Trophoblast cell (in vitro differentiated cells and primary cell): ENCODE data around the gene PNISR.

Experiments
- DNase-seq, 2 donors: peaks; one replicate each; pipeline ENCODE4 v3.0.0-alpha.2; 2016
- H2AFZ ChIP-seq: 2 replicates; pipeline ENCODE4 v1.6.1; 2013; ENCODE audit warnings: low read length, moderate library complexity, mild to moderate bottlenecking; ENCODE audit not compliant: insufficient read depth, poor library complexity
- H2AK5ac ChIP-seq: 2 replicates; pipeline ENCODE4 v1.6.1; 2013; ENCODE audit warnings: mild to moderate bottlenecking, low read length
- H2BK120ac ChIP-seq: 2 replicates; pipeline ENCODE4 v1.6.1; 2013; ENCODE audit warnings: low read length, mild to moderate bottlenecking, moderate library complexity; ENCODE audit not compliant: insufficient read depth, poor library complexity
- H2BK12ac ChIP-seq: 2 replicates; pipeline ENCODE4 v1.6.1; 2013; ENCODE audit warnings: mild to moderate bottlenecking, low read length, moderate library complexity
- H2BK5ac ChIP-seq: 2 replicates; pipeline ENCODE4 v1.6.1; 2013; ENCODE audit warnings: low read length, low read depth, moderate library complexity, mild to moderate bottlenecking; ENCODE audit not compliant: poor library complexity
- H3K14ac ChIP-seq: 2 replicates; pipeline ENCODE4 v1.6.1; 2013; ENCODE audit warnings: mild to moderate bottlenecking, low read length
- H3K18ac ChIP-seq: 2 replicates; pipeline ENCODE4 v1.6.1; 2013; ENCODE audit warnings: mild to moderate bottlenecking, low read length
- H3K23ac ChIP-seq: 2 replicates; pipeline ENCODE4 v1.6.1; 2013; ENCODE audit warnings: low read length
- H3K27ac ChIP-seq: 2 replicates; pipeline ENCODE4 v1.5.1; 2013; ENCODE audit warnings: low read depth, mild to moderate bottlenecking, inconsistent platforms, low read length, moderate library complexity
- H3K27me3 ChIP-seq: 2 replicates; pipeline ENCODE4 v1.6.1; 2013; ENCODE audit warnings: inconsistent platforms, mild to moderate bottlenecking, low read length, moderate library complexity; ENCODE audit not compliant: insufficient read depth
- H3K36me3 ChIP-seq, 2 experiments: 1 replicate in 1 of 2; 2 replicates in 1 of 2; pipeline ENCODE4 v1.6.1; 2013; ENCODE audit warnings: low read length in 2 of 2, mild to moderate bottlenecking in 2 of 2, moderate library complexity in 1 of 2; ENCODE audit not compliant: insufficient read depth in 2 of 2, control insufficient read depth in 1 of 2
- H3K4ac ChIP-seq: 2 replicates; pipeline ENCODE4 v1.6.1; 2013; ENCODE audit warnings: low read depth, mild to moderate bottlenecking, low read length, moderate library complexity
- H3K4me1 ChIP-seq, 2 experiments: 1 replicate in 1 of 2; 2 replicates in 1 of 2; pipeline ENCODE4 v1.6.1; 2013; ENCODE audit warnings: low read length in 2 of 2, mild to moderate bottlenecking in 2 of 2, moderate library complexity in 1 of 2; ENCODE audit not compliant: insufficient read depth in 2 of 2, control insufficient read depth in 1 of 2
- H3K4me2 ChIP-seq: 2 replicates; pipeline ENCODE4 v1.6.1; 2013; ENCODE audit warnings: inconsistent platforms, mild to moderate bottlenecking, low read length, moderate library complexity
- H3K4me3 ChIP-seq: 2 replicates; pipeline ENCODE4 v1.5.1; 2013; ENCODE audit warnings: mild to moderate bottlenecking, low read depth, low read length, inconsistent platforms
- H3K79me1 ChIP-seq: one replicate; pipeline ENCODE4 v1.6.1; 2013; ENCODE audit warnings: low read length
- H3K79me2 ChIP-seq: 2 replicates; pipeline ENCODE4 v1.6.1; 2013; ENCODE audit warnings: low read length, mild to moderate bottlenecking; ENCODE audit not compliant: control insufficient read depth, insufficient read depth, poor library complexity
- H3K9ac ChIP-seq: 2 replicates; pipeline ENCODE4 v1.6.1; 2013; ENCODE audit warnings: mild to moderate bottlenecking, low read length
- H3K9me3 ChIP-seq: 2 replicates; pipeline ENCODE4 v1.6.1; 2013; ENCODE audit warnings: low read depth, mild to moderate bottlenecking, control low read depth, inconsistent platforms, low read length; ENCODE audit not compliant: insufficient read depth
- H4K12ac ChIP-seq: 2 replicates; pipeline ENCODE4 v1.6.1; 2013; ENCODE audit warnings: low read depth, mild to moderate bottlenecking, low read length, moderate library complexity
- H4K8ac ChIP-seq: 2 replicates; pipeline ENCODE4 v1.6.1; 2013; ENCODE audit warnings: low read depth, mild to moderate bottlenecking, low read length, moderate library complexity
- H4K91ac ChIP-seq: one replicate; pipeline ENCODE4 v1.6.1; 2013; ENCODE audit warnings: low read depth, mild to moderate bottlenecking, low read length, moderate library complexity
- WGBS: extraction: QIAGEN DNeasy Blood & Tissue Kit; methylation state at CpG from one replicate; pipeline ENCODE4 v1.1.7; 2013; ENCODE audit warnings: missing lambda C conversion rate; ENCODE audit not compliant: insufficient read length, insufficient coverage; ENCODE audit errors: extremely low coverage; 5-methylcytosine and 5-hydroxymethylcytosine counted together

Gene PNISR

DNA sequence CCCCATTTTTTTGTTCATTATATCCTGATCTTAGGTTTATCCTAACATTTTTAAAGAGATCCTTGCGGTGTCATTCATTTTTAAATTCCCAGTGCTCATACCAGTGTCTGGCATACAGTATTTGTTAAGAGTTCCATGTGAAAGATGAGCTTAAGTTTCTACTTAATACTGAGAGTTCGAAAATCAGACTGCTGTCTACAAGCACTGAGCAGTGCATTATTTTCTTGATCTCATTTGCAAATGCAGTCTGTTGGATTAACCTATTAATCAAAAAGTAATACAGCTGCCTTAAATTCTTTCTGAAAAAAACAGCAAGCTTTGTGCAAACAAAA, 31.8 kb downstream of the PNISR start:
- H3K4me1 ChIP-seq: peaks cover 0 to 2% of the 10 kb centered on the region in 2 experiments
- H4K12ac ChIP-seq: no peak overlapping the region
- no peak overlapping the region for H2BK5ac ChIP-seq
- H3K79me2 ChIP-seq: peaks cover 4% of the 10 kb centered on the region
- H3K4me3 ChIP-seq: peak overlapping the region; percentile 75
- no peak overlapping the region for H3K4ac ChIP-seq
- H3K27me3 ChIP-seq: no peaks in the 10 kb centered on the region
- H2BK120ac ChIP-seq: no peak overlapping the region
- no peak overlapping the region for H3K18ac ChIP-seq
- H2AK5ac ChIP-seq: no peak overlapping the region
- no peak overlapping the region for H2BK12ac ChIP-seq
- no peak overlapping the region for H4K91ac ChIP-seq
- H4K8ac ChIP-seq: peak overlapping the region; percentile 93
- H3K14ac ChIP-seq: no peak overlapping the region
- DNase-seq: no peak
- peaks cover 5% of the 10 kb centered on the region in 2 experiments for H3K36me3 ChIP-seq
- peak overlapping the region; percentile 88 for H3K9ac ChIP-seq
- H3K23ac ChIP-seq: no peak overlapping the region
- no peaks in the 10 kb centered on the region for H3K9me3 ChIP-seq
- peak overlapping the region; percentile 73 for H2AFZ ChIP-seq
- H3K27ac ChIP-seq: no peak overlapping the region
- WGBS: no CpG with 5 or more reads among the region's 2 CpGs
- peaks cover 6% of the 10 kb centered on the region for H3K79me1 ChIP-seq
- H3K4me2 ChIP-seq: peak overlapping the region; percentile 68

DNA sequence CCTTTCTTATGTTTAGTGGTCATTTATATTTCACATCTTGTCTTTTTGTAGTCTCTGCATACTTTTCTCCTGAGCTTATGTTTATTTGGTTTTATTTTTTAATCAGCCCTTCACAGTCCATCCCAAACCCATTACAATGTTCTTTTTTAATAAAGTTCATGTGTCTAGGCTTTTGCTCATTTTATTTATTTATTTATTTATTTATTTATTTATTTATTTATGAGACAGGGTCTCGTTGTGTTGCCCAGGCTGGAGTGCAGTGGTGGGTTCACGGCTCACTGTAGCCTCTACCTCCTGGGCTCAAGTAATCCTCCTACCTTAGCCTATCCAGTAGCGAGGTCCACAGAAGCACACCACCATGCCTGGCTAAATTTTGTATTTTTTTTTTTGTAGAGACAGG, 34.2 kb downstream of the PNISR start:
- Histone ChIP-seq H3K23ac (no peak overlapping the region), H3K4ac (no peak overlapping the region), H3K27me3 (no peaks in the 10 kb centered on the region), H2BK12ac (no peak overlapping the region), H3K18ac (no peak overlapping the region), H3K79me2 (peaks cover 4% of the 10 kb centered on the region), H3K4me3 (no peak overlapping the region), H3K9ac (no peak overlapping the region), H3K4me1 (peaks cover 0 to 2% of the 10 kb centered on the region in 2 experiments), H4K91ac (no peak overlapping the region), H4K8ac (no peak overlapping the region), H2BK5ac (no peak overlapping the region), H3K27ac (no peak overlapping the region), H3K79me1 (peaks cover 6% of the 10 kb centered on the region), H3K9me3 (no peaks in the 10 kb centered on the region), H2BK120ac (no peak overlapping the region), H4K12ac (no peak overlapping the region), H3K14ac (no peak overlapping the region), H3K4me2 (no peak overlapping the region), H2AFZ (no peak overlapping the region), H3K36me3 (no peaks in the 10 kb centered on the region), H2AK5ac (no peak overlapping the region)
- WGBS: no CpG with 5 or more reads among the region's 3 CpGs
- DNase-seq: no peak

DNA sequence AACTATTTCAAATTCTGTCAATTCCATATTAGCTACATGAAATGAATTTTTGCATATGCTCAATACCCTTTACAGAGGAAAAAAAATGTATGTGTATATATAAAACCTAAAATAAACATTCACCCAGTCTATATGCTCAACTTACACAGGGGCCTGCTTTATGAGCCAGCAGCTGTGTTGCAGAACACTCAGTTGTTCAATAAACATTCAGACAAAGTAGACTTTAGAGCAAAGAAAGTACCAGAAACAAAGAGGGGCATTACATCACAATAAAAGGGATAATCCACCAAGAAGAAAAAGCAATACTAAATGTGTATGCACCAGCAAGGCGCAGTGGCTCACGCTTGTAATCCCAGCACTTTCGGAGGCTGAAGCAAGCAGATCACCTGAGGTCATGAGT, 40.6 kb downstream of the PNISR start:
- Histone ChIP-seq H3K9ac (no peak overlapping the region), H4K12ac (no peak overlapping the region)
- no CpG with 5 or more reads among the region's 3 CpGs for WGBS

DNA sequence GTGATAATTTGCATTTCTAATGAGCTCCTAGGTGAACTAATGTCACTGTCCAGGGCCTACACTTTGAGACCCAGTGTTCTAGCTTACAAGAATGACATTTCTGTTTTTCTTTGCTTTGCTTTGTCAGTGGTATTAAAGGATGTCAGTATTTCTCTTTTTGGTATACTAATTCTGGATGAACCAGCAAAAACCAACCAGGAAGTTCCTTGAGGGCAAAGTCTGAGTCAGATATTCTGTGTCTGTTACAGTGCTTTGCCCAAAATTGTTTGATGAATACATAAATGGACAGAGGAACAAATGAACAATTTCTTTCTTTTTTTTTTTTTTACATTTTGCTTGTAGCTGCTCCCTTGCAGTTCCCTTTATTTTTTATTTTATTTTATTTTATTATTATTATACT, 46.5 kb downstream of the PNISR start:
- Histone ChIP-seq H3K36me3 (no peaks in the 10 kb centered on the region), H3K9ac (no peak overlapping the region), H3K27me3 (no peaks in the 10 kb centered on the region), H2BK5ac (no peak overlapping the region), H3K79me1 (no peaks in the 10 kb centered on the region), H4K8ac (no peak overlapping the region), H3K4me1 (no peaks in the 10 kb centered on the region), H3K27ac (no peak overlapping the region), H2BK12ac (no peak overlapping the region), H3K4me2 (no peak overlapping the region), H2BK120ac (no peak overlapping the region), H3K14ac (no peak overlapping the region), H3K79me2 (no peaks in the 10 kb centered on the region), H3K9me3 (no peaks in the 10 kb centered on the region), H2AK5ac (no peak overlapping the region), H3K18ac (no peak overlapping the region), H3K23ac (no peak overlapping the region), H4K91ac (no peak overlapping the region), H3K4me3 (no peak overlapping the region), H2AFZ (no peak overlapping the region), H3K4ac (no peak overlapping the region), H4K12ac (no peak overlapping the region)
- DNase-seq: no peak

More for the DNA sequence above, 40.6 kb downstream of the PNISR start:
- H3K4ac ChIP-seq: no peak overlapping the region
- no peak overlapping the region for H2BK12ac ChIP-seq
- no peaks in the 10 kb centered on the region for H3K9me3 ChIP-seq
- no peak overlapping the region for H3K23ac ChIP-seq
- H2BK5ac ChIP-seq: no peak overlapping the region
- no peaks in the 10 kb centered on the region for H3K79me1 ChIP-seq
- DNase-seq: no peak
- H3K18ac ChIP-seq: no peak overlapping the region
- H2AK5ac ChIP-seq: no peak overlapping the region
- H3K4me1 ChIP-seq: no peaks in the 10 kb centered on the region
- H3K4me2 ChIP-seq: no peak overlapping the region
- H3K27me3 ChIP-seq: no peaks in the 10 kb centered on the region
- H3K4me3 ChIP-seq: no peak overlapping the region
- H3K79me2 ChIP-seq: no peaks in the 10 kb centered on the region
- no peak overlapping the region for H3K14ac ChIP-seq
- H2AFZ ChIP-seq: no peak overlapping the region
- H2BK120ac ChIP-seq: no peak overlapping the region
- no peaks in the 10 kb centered on the region for H3K36me3 ChIP-seq
- no peak overlapping the region for H3K27ac ChIP-seq
- H4K8ac ChIP-seq: no peak overlapping the region
- no peak overlapping the region for H4K91ac ChIP-seq

DNA sequence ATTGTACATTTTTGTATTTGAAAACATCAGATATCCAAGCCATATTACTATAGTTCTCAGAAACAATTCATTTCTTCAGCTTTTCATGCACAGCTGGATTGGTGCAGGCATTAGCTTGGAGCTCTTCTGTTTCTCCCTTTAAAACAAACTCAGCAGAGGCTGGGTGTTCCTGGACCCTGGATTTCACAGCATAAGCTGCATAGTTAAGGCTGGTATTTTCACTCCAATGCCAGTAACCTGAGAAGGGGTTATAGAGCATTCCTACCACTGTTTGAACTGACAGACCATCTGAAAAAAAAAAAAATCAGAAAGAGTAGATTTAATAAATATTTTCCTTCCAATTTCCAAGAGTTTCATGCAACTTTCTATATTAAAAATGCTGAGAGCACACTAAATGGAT, 55.6 kb downstream of the PNISR start:
- H2BK120ac ChIP-seq: no peak overlapping the region
- no peak overlapping the region for H3K23ac ChIP-seq
- H3K4ac ChIP-seq: no peak overlapping the region
- no peak overlapping the region for H4K8ac ChIP-seq
- no peak overlapping the region for H3K9ac ChIP-seq
- no peaks in the 10 kb centered on the region for H3K79me1 ChIP-seq
- DNase-seq: no peak
- H3K36me3 ChIP-seq: no peaks in the 10 kb centered on the region
- no peak overlapping the region for H4K12ac ChIP-seq
- H3K79me2 ChIP-seq: no peaks in the 10 kb centered on the region
- H3K4me3 ChIP-seq: no peak overlapping the region
- no peak overlapping the region for H3K14ac ChIP-seq
- no peak overlapping the region for H4K91ac ChIP-seq
- no peak overlapping the region for H2AFZ ChIP-seq
- H3K9me3 ChIP-seq: no peaks in the 10 kb centered on the region
- no peak overlapping the region for H3K27ac ChIP-seq
- no peak overlapping the region for H3K4me2 ChIP-seq
- H2BK12ac ChIP-seq: no peak overlapping the region
- no peaks in the 10 kb centered on the region for H3K27me3 ChIP-seq
- H3K4me1 ChIP-seq: no peaks in the 10 kb centered on the region
- H2BK5ac ChIP-seq: no peak overlapping the region
- H3K18ac ChIP-seq: no peak overlapping the region
- H2AK5ac ChIP-seq: no peak overlapping the region
